ENCODE data around the gene TOLLIP.
A peak's percentile ranks its signal among the peaks of the same experiment; 100 is the strongest.
"Not testable (repeated sequence)": the region's sequence is repeated elsewhere in the genome, so short reads cannot be mapped to it uniquely, and the experiment has no call there.

TOLLIP gene

DNA sequence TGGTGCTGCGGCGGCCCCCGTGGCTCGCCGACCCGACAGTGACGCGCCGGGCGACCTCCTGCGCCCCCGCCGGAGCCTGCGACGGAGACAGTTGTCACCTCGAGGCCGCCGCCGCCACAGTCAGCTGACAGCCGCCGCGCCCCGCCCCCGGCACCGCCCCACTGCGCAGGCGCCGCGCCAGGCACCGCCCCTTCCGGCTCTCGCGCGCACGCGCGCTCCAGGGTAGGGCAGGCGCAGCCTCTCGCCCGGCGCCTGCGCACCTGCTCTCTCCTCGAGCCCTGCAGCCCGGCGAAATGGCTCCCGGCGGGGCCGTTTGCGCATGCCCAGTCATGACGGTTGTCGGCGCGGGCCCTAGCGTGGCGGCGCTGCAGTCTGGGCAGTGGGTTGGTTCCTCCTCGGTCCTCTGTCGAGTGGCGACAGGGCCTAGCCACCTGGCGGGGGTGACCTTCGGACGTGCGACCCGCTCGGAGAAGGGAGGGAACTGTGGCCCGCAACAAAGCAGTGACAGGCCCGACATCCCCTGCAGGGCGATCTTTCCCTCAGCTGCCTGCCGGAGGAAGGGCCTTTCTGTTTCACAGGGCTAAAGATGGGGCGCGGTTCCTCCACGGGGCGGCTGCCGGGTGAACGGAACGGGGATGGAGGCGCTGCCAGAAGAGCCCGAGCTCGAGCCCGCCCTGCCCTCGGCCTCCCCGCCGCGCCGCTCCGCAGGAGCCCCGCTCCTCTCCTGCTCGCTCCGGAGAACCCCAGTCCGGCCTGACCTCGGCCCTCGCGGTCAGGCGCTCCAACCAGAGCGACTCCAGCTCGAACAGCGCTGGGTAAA, at the start of gene TOLLIP:
TOLLIP (minus strand) TSS at position 135 of the 820 bp plus-strand sequence; CDS start at position 1, 134 bp downstream.
- DNase-seq = peak; percentile 97

DNA sequence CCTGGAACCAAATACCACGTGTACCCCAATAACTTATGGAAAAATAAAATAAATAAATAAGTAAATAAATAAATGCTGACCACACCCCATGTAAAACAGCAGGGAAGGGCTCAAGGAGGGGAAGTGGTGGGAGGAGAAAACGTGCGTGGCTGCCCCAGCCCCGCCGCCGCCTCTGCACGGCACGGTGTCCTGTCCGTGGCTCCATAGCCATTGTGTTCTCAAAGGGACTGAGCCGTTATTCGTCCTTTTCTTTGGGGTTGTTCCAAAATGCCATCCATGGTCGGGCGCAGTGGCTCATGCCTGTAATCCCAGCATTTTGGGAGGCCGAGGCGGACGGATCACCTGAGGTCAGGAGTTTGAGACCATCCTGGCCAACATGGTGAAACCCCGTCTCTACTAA, 49.5 kb upstream of the TOLLIP start:
- DNase-seq = not testable (repeated sequence)

DNA sequence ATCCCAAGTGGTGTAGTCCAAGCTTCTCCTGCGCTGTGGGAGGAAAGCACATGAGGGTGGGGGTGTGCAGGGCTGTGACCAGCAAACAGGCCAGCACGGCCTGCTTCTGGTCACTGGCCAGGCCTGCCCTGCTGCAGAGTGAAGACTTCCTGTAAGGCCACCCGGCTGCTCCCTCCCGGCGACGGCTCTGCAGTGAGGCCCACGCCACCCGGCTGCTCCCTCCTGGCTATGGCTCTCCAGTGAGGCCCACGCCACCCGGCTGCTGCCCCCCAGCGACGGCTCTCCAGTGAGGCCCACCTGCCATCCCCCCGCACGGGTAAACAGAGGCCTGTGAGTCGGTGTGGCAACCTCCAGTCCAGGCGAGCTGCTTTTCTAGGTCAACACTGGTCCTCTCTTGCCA, 48.9 kb upstream of the TOLLIP start:
- DNase-seq = no peak

DNA sequence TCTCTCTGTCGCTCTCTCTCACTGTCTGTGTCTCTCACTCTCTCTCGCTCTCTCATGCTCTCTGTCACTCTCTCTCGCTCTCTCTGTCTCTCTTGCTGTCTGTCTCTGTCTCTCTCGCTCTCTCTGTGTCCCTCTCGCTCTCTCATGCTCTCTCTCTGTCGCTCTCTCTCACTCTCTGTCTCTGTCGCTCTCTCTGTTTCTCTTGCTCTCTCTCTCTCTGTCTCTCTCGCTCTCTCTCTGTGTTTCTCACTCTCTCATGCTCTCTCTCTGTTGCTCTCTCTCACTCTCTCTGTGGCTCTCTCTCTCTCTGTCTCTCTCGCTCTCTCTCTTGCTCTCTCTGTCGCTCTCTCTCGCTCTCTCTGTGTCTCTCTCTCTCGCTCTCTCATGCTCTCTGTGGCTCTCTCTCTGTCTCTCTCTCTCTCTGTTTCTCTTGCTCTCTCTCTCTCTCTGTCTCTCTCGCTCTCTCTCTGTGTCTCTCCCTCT, 47.1 kb upstream of the TOLLIP start:
- DNase-seq = no peak

DNA sequence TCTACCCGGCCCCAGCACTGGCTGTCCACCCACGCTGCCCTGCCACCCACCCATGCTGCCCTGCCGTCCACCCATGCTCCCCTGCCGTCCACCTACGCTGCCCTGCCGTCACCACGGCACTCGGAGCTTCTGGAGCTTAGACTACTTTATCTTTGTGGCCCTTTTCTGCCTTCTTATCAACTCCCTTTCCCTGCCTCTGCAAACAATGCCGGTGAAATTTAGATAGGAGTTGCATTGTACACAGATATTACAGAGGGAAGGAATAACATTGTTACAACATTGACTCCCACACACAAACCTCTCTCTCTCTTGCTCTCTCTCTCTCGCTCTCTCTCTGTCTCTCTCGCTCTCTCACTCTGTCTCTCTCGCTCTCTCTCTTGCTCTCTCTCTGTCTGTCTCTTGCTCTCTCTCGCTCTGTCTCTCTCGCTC, 46.6 kb upstream of the TOLLIP start:
- DNase-seq = no peak

DNA sequence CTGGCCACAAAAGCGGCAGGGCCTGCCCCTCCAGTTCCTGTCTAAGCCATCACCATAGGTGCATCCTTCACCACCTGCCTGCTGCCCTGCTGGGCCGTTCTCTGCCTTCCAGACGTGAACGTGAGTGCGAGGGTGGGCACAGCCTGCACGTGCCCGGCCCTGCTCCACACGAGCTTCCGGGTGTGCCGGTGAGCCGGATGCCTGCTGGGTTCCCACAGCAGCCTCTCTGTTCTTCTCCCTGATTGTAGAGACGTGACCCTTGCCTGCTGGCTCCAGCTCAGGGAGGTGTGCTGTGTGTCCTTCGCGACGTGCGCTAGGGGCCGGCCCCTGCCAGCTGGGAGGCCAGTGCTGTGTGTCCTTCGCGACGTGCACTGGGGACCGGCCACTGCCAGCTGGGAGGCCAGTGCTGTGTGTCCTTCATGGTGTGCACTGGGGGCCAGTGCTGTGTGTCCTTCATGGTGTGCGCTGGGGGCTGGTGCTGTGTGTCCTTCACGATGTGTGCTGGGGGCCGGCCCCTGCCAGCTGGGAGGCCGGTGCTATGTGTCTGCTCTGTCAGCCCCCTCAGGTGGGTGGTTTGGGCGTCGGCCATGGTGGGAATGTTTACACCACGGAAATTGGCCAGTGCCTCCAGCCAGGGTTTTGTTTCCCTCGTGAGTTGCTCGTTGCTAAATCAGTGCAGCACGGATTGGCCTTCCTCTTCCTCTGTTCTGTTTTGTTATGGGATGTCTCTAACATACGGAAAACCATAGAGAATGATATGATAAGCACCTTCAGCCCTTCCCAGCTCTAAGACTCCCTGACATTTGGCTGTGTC, 44.9 kb upstream of the TOLLIP start:
- DNase-seq = no peak

DNA sequence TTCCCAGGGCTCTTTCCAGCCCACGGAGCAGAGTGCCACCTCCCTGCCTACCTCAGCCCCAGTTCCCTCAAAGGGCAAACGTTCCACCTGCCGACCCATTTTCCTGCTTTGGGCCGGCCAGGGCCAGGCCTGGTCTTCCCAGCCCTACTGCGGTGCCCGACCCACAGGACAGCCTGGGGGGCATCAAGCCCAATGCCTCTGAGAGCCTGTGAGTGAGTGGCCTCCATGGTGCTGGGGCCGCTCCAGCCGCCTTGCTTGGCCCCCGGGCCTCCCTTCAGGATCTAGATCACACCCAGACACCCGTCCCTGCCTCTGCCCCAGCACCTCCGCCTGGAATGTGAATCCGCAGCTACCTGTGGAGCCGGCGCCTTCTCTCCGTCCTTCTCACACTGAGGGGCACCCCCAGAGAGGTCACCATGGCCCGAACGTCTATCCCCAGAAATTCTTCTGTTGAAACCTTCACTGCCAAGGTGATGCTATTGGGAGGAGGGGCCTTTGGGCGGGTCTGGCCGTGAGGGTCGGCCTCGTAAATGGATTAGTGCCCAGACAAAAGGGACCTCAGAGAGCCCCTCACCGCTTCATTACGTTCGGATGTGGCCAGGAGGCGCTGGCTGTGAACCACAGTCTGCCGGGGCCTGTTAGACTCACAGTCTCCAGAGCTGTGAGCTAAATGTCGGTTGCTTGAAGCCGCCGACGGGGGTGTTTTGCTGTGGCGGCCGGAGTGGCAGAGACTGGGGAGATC, 44.1 kb upstream of the TOLLIP start:
- DNase-seq = no peak

DNA sequence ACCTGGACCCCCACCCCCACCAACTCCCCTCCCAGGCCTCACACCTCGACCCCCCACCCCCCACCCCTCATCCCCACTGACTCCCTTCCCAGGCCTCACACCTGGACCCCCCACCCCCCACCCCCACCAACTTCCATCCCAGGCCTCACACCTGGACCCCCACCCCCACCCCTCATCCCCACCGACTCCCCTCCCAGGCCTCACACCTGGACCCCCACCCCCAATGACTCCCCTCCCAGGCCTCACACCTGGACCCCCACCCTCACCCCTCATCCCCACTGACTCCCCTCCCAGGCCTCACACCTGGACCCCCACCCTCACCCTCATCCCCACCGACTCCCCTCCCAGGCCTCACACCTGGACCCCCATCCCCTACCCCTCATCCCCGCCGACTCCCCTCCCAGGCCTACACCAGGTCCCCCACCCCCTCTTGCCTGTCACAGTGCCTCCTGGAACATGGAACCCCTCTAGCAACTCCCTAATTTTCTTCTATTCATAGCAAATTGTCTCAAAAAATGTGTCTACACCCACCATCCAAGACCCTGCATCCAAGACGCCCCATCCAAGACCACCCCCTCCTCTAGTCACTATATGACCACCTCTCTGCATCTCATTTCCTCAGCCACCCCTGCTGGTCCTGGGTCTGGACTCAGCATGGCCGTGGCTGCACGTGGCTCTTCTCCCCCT, 43.4 kb upstream of the TOLLIP start:
- DNase-seq = no peak

DNA sequence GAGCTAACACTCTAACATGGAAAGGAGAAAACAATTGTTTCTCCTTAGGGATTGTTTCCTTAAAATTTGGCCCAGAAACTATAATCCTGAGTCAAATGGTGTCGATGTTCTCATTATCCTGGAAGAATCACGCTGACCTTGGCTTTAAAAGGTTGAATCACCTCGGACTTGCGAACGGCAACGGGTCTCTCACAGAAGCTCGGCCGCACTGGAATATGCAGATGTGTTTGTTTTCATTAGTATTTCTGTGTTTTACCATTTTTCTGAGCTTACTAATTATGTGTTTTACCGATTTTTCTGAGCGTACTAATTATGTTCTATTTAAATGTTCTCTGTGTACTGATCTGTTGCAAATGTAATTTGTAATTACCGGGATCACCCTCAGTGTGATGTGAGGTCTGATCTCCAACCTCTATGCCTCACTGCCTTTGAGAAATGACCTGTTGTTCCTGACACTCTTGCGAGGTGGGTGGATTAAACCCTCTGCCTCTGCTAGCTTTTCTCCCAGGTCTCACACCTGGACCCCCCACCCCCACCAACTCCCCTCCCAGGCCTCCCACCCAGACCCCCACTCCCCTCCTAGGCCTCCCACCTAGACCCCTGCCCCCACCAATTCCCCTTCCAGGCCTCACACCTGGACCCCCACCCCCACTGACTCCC, 42.0 kb upstream of the TOLLIP start:
- no peak for DNase-seq

DNA sequence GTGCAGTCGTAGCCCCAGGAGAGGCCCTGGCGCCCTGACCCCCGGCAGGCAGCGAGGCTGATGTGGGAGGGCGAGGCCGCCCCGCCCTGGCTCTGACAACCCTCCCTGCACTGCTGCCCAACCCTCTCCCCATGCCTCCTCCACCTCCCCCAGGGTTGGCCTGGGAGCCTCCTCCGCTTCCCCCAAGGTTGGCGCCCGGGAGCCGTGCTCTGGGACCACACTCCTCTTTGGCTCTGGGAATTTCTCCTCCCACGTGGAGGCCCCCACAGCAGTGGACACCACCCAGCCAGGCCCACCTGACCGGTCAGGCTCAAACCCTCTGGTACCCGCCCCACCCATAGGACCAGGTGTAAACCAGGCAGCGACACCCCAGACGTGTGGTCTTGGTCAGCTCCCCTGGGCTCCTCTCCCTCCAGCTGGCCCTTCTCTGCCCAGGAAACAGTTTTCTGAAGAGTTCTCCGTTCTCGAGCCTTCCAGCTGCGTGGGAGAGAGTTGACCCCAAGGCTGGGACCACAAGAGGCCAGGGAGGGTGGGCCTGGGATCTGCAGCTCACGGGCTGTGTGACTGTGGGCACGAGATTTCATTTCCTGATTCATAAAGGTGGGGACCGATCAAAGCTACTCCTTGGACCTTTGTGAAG, 40.8 kb upstream of the TOLLIP start:
- no peak for DNase-seq

DNA sequence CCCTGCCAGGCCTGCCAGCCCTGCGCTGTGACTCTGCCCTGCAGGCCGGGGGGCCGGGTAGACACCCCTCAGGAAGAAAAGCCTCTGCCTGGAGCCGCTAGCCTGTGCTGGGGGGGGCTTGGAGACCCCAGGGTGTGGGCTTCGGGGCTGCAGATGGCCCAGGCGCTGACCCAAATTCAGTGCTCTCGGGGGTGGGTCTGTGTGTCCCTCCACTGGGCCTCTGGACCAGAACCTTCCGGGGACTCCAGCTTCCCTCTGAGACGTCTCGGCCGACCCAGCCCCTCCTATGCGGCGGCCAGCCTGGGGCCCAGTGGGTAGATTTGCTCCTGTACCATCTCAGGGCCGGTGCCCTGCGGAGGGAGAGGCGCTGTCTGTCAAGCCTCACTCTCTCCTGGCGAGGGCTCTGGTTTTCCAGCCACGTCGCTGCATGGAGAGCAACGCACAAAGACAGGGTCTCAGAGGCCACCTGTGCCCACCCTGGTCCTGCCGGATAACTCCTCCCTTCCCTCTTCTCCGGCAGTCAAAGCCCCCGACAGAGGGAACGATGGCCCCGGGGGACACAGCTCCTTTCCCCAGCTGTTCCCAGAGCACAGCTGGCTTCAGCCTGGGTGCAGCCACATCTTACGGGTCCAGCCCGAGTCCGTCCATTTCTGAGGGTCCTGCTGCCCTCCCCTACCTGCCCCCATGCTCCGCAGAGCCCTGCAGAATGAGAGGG, 40.1 kb upstream of the TOLLIP start:
- DNase-seq = no peak

DNA sequence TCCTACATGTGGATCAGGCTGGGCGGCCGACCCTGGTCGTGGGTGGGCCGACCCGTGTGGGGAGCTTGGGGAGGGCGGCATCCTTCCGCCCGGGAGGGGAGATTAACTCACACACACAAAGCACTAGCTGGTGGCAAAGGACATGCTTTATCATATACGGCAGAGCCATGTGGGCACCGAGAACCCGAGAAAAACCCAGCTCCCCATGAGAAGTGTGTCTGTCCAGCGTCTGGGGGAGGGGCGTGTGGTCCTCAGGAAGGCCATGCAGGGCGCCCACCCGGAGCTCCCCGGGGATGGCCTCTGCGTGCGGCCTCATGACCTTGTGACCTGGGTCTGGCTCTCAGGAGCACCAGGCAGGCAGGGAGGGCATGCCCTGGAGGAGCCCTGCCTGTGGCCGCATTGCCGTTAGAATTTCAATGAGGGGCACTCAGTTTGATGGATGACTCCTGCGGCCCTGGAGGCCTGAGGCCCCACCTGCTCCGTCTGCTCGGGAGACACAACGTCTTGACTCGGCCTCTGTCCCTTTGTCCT, 39.4 kb upstream of the TOLLIP start:
- DNase-seq = no peak

DNA sequence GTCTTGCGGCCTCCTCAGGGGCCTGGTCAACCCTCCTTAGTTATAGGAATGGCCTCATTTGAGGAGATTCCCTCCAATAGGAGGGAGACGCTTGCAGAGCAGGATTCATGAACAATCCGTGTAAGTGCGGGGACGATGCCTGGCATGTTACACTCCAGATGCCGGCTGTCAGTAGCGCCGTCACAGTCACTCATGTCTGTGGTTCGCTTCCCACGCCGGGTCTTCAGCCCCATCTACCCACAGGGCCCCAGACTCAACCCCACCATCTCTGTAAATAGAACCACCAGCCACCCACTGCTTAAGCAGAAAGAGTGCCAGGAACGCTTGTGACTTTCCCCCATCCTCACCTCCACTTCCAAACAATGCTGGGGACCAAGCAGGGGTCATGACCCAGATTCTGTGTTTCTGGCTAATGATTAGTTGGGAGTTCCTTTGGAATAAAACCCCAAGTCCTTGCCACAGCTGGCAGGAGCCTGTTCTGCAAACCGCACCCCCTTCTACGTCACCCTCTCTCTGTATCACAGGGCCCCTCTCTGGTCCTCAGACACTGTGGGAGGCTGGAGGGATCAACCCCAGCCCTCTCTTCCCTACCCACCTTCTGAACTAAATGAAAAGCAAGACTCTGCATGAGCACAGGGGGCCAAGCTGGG, 38.8 kb upstream of the TOLLIP start:
- no peak for DNase-seq

DNA sequence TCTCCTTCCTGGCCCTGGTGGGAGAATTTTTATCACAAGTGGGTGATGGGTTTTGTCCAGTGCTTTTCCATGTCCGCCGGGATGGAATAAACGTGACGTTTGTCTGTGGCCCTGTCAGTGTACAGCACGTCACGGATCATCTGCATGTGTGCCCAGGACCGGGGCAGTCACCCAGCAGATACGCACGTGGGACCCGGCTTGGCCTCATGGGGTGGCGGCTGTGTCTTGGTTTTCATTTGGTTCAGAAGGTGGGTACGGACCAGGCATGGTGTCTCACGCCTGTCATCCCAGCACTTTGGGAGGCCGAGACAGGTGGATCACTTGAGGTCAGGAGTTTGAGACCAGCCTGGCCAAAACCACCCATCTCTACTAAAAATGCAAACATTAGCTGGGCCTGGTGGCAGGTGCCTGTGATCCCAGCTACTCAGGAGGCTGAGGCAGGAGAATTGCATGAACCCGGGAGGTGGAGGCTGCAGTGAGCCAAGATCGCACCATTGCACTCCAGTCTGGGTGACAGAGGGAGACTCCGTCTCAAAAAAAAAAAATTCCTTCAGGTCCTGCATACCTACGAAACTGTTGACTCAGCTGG, 38.1 kb upstream of the TOLLIP start:
- not testable (repeated sequence) for DNase-seq

DNA sequence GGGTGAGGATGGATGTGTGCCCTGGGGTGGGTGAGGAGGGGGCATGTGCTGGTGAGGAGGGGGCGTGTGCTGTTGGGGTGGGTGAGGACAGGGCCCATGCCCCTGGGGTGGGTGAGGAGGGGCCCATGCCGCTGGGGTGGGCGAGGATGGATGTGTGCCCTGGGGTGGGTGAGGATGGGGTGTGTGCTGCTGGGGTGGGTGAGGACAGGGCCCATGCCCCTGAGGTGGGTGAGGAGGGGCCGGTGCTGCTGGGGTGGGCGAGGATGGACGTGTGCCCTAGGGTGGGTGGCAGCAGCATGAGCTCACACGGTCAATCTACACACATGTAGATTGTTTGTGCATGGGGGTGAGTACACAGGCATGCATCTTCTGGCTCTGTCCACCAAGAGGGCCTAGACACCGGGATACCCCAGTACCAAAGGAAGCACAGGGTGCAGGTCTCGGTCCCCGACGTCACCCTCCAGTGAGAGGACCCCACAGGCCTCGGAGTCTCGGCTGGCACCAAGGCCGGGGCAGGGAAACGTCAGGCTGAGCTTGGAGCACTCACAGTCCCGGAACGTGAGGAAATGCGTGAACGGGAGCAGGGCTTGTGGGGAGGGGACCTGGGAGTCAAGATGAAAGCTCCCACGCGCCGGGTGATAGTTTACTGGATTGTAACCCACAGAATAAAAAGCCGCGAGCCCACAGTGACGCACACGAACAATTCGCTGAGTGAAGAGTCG, 37.4 kb upstream of the TOLLIP start:
- DNase-seq = no peak

DNA sequence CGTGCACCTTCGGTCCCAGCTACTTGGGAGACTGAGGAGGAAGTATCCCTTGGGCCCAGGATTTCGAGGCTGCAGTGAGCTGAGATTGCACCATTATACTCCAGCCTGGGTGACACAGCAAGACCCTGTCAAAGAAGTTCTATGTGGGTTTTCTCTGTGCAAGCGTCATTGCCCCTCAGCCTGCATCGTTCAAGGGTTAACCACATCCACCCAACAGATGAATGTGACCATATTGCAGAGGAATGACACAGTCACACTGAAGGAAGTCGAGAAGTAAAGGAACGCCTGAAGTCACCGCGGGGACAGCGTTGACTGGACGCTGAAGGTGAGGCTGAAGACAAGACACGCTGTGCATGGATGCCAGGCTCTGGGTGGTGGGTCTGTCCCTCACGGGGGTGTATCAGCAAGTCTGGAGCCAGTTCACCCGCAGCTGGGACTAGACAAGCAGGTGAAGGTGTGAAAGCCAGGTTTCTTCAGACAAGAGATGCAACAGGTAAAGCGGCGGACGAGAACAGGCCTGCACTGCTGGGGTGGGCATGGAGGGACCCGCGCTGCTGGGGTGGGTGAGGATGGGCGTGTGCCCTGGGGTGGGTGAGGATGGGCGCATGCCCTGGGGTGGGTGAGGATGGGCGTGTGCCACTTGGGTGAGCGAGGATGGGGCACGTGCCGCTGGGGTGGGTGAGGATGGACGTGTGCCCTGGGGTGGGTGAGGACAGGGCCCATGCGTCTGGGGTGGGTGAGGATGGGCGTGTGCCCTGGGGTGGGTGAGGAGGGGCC, 36.5 kb upstream of the TOLLIP start:
- DNase-seq = no peak

DNA sequence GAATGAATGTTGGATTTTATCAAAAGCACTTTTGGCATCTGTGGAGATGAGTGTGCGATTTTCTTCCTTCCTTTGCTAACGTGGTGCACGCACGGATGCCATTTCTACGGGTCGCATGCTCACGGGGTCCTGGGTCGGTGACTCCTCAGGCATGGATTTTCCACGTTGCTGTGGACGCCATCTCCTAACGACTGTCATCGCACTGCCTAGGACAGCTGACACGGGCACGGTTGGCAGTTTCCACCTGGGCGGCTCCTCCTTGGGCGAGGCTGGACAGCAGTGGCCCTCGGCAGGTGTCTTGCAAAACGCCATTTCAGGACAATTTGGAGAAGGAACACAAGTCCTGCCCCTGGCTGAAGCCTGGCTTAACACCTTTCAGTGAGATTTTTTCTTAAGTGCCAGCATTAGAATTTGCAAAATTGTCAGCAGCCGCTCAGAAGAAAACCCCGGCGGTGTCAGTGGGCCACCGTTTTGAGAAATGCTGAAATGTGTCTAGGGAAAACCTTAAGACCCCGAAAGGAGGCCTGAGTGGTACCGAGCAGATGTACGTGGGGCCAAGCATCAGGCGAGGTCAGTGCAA, 34.7 kb upstream of the TOLLIP start:
- DNase-seq = no peak
